Ascending aorta (tissue), 2 donors: Measurements from ENCODE around the gene ADAMTS6. TPM values are rescaled to one million over a fixed set of nuclear protein-coding genes. Genes with fewer than 3 reads are reported as not detected.

Experiments used
- DNase-seq, 2 donors: peaks; one replicate each; pipeline ENCODE4 v3.0.0-alpha.2; 2019; ENCODE audit warnings: low spot score in 2 of 2
- H3K27ac ChIP-seq, 2 donors: fragments of 200-600 bp; sonication (generic); one replicate each; pipeline ENCODE4 v1.5.1; 2016 to 2017; ENCODE audit warnings: mild to moderate bottlenecking in 1 of 2
- H3K27me3 ChIP-seq: fragments of 200-600 bp; sonication (generic); one replicate; pipeline ENCODE4 v1.5.1; 2017
- H3K36me3 ChIP-seq, 2 donors: fragments of 200-600 bp; sonication (generic); one replicate each; pipeline ENCODE4 v1.5.1; 2016
- H3K4me1 ChIP-seq, 2 donors: fragments of 200-600 bp; sonication (generic); one replicate each; pipeline ENCODE4 v1.5.1; 2016 to 2017; ENCODE audit warnings: mild to moderate bottlenecking in 1 of 2
- H3K4me3 ChIP-seq, 2 donors: fragments of 200-600 bp; sonication (generic); one replicate each; pipeline ENCODE4 v1.5.1; 2016 to 2017; ENCODE audit warnings: mild to moderate bottlenecking in 1 of 2
- H3K9me3 ChIP-seq, 2 donors: fragments of 200-600 bp; sonication (generic); one replicate each; pipeline ENCODE4 v1.5.1; 2016
- CTCF ChIP-seq, 3 experiments: fragments of 200-600 bp in 2 of 3; fragments of 450-650 bp in 1 of 3; sonication (generic) in 2 of 3; IDR thresholded peaks; one replicate each; pipeline ENCODE4 v1.5.1; 2016 to 2019; ENCODE audit warnings: antibody characterized with exemption in 3 of 3, mild to moderate bottlenecking in 1 of 3, moderate library complexity in 1 of 3
- intact Hi-C: fragments of 100-400 bp; cut with DNase I; formaldehyde crosslinking; loops from one replicate; pipeline ENCODE4 v1.15.1; 2023
- total RNA-seq: library from RNA; depleted of rRNA; stranded (reverse); fragments of >200 nt; gene quantifications from one replicate; pipeline ENCODE4 v1.1.0, GENCODE V29; 2016

ADAMTS6 gene
- total RNA-seq, 1 donor from 2014 or later = 8.9 TPM

GRCh38 chr5:65198456-65199120 lies 283.1 kb downstream of the ADAMTS6 start:
- H3K4me3 ChIP-seq = no peak overlapping the region
- TF ChIP-seq CTCF (IDR thresholded peaks at IDR 0.05) = no peak
- H3K27ac ChIP-seq = no peak overlapping the region
- DNase-seq = no peak
- intact Hi-C loops = loop anchor here (10.0 kb wide), 2 partner anchors 94 to 164 kb away; no protein-coding TSS in a partner anchor
- H3K4me1 ChIP-seq = no peaks in the 10 kb centered on the region
- no peaks in the 10 kb centered on the region for H3K36me3 ChIP-seq
- no peaks in the 10 kb centered on the region for H3K27me3 ChIP-seq
- H3K9me3 ChIP-seq = no peaks in the 10 kb centered on the region

DNA sequence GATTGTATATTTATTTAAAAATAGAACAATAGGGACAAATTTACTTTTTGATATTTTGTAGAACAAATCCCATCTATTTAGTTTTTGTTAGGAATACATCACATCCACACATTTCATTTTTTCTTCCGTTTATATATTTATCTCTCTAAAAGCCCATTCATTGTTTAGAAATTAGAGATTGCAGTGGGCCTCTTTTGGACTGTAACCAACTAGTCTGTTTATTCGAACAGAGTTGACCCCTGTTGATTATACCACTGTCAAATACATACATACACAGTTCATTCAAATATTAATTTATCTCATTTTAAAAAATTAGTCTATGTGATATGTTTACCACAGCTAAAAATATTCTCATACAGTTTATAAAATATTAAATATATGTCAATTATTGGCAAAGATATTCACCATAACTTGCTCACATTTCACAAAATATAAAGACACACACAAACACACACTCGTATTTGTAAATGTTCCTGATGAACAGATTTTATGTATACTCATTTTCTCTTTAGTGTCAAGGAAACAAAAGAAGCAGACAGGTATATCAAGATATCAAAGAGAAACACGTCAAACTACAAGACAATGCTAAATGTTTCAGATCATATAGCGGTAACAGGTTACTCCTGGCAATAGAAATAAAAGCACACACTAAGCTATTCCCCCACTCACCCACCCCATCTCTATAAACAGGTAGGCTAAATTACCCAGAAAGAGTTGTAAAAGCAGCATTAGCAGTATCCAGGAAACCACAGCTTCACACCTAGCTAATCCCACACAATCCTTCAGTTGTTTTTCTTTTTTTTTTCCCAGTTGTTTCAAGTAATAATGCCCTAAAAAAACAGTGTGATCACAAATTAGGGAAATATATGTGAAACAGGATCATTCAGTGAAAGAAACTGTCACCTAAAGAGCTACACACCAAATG lies 283.9 kb downstream of the ADAMTS6 start:
- no peak for DNase-seq
- Histone ChIP-seq H3K36me3 (no peaks in the 10 kb centered on the region), H3K9me3 (no peaks in the 10 kb centered on the region), H3K4me3 (no peak overlapping the region), H3K27me3 (no peaks in the 10 kb centered on the region), H3K4me1 (no peaks in the 10 kb centered on the region), H3K27ac (no peak overlapping the region)
- intact Hi-C loops = loop anchor here (10.0 kb wide), 2 partner anchors 93 to 163 kb away; no protein-coding TSS in a partner anchor
- TF ChIP-seq CTCF (IDR thresholded peaks at IDR 0.05) = no peak

- no peak overlapping the region for H3K4me3 ChIP-seq
- no peak for DNase-seq
- no peaks in the 10 kb centered on the region for H3K4me1 ChIP-seq
- H3K27me3 ChIP-seq = no peaks in the 10 kb centered on the region
- no peak for TF ChIP-seq CTCF (IDR thresholded peaks at IDR 0.05)
- intact Hi-C loops = loop anchor here (5.0 to 10.0 kb wide), 3 partner anchors 90 to 603 kb away; no protein-coding TSS in a partner anchor
- no peaks in the 10 kb centered on the region for H3K9me3 ChIP-seq
- no peaks in the 10 kb centered on the region for H3K36me3 ChIP-seq
- no peak overlapping the region for H3K27ac ChIP-seq
Observed at GRCh38 chr5:65194871-65195270, 286.8 kb downstream of the ADAMTS6 start.

DNA sequence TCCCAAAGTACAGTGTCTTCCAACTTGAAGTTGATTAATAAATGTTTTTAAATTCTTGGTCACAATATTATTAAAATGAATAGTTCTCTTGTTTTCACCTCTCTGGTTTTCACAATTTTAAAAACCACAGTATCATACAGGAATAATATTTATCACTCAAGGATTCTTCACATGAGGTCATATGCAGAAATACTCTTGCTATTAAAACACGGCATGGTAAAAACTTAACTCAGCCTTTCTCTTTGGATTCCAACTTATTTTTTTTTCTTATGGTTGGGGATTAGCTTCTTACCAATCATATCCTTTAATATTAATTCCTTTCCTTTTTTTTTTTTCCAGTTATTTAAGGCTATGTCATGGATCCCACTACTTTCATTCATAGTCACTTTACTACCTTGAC lies 289.4 kb downstream of the ADAMTS6 start:
- Histone ChIP-seq H3K27ac (no peak overlapping the region), H3K4me3 (no peak overlapping the region), H3K9me3 (no peaks in the 10 kb centered on the region), H3K36me3 (no peaks in the 10 kb centered on the region), H3K4me1 (no peaks in the 10 kb centered on the region), H3K27me3 (no peaks in the 10 kb centered on the region)
- TF ChIP-seq CTCF (IDR thresholded peaks at IDR 0.05) = no peak
- no peak for DNase-seq
- intact Hi-C loops = loop anchor here (5.0 to 10.0 kb wide), 3 partner anchors 88 to 600 kb away; no protein-coding TSS in a partner anchor

DNA sequence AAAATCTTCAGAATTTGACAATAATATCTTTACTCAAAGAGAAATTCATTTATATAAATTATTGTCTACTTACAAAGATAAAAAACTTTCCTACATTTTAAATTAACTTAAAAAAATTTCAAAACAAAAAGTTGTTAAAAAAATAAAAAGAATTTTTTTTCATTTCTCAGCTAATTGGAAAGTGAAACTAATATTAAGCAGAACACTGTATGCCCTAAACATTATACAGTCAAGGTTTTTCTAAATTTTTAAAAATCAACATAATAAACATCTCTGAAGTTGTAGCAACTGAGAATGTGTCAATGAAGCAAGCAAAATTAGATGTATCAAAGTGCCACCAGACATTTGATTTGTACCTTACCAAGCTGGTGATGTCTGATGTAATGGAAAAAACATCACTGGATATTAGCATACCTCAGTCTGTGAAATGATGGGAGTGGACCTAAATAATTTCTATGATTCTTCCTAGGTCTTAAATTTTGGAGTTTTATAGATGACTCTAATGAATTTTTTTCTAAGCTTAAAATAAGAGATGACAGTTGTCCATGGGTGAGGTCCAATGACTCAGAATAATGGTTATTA lies 290.1 kb downstream of the ADAMTS6 start:
- TF ChIP-seq CTCF (IDR thresholded peaks at IDR 0.05) = no peak
- Histone ChIP-seq H3K4me1 (no peaks in the 10 kb centered on the region), H3K36me3 (no peaks in the 10 kb centered on the region), H3K27me3 (no peaks in the 10 kb centered on the region), H3K9me3 (no peaks in the 10 kb centered on the region), H3K4me3 (no peak overlapping the region), H3K27ac (no peak overlapping the region)
- intact Hi-C loops = loop anchor here (5.0 to 10.0 kb wide), 3 partner anchors 87 to 599 kb away; no protein-coding TSS in a partner anchor
- no peak for DNase-seq
